HG02678 (cell line): ENCODE results near the gene TRAF3IP1.

Experiments
- ATAC-seq: cut with Tn5 transposase; IDR thresholded peaks from one replicate; pipeline ENCODE4 v1.9.1; 2021; ENCODE audit warnings: mild to moderate bottlenecking, moderate library complexity; ENCODE audit not compliant: unreplicated experiment

TRAF3IP1 gene

GRCh38 chr2:238423561-238424312 is 103.4 kb downstream of the TRAF3IP1 start:
- ATAC-seq: no peak

DNA sequence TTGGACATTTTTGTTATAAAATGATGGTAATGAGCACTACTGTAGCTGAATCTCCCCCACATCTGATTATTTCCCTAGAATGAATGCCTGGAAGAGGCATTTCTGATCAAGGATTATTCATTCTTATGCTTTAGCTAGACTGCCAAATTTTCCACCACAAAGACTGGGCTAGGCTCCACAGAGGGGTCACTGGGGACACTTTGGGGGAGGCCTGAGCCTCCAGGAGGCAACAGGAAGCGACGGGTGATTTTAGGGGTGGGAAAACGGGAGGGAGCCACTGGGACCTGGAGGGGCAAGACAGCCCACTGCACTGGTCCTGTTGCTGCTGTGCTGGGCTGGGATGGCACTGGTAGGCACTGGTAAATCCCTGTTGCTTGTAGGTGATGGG is 104.0 kb downstream of the TRAF3IP1 start:
- ATAC-seq: no peak

DNA sequence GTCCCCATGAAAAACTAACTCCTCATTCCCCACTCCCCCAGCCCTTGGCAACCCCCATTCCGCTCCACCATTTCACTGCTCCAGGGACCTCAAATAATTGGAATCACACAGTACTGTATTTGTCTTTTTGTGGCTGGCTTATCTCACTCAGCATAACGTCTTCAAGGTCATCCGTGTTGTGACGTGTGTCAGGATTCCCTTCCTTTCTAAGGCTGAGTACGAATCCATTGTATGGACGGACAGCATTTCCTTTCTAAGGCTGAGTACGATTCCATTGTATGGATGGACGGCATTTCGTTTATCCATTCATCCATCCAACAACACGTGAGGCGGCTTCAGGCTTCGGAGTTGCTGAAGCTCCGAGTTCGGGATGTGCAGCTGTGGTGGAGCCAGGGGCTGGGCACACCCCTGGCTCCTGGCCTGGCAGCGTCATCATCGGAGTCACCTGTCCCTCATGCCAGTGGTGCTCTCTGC is 105.2 kb downstream of the TRAF3IP1 start:
- no peak for ATAC-seq

- peak; percentile 10 for ATAC-seq
Measured at GRCh38 chr2:238425979-238426567, 105.8 kb downstream of the TRAF3IP1 start.

GRCh38 chr2:238426568-238427434 is 106.5 kb downstream of the TRAF3IP1 start, which contains the start of gene ASB1:
Gene ASB1, plus strand, starts transcription at chr2:238426927. Its CDS starts 144 bp downstream, at chr2:238427071.
- peak; percentile 84 for ATAC-seq

- peak; percentile 11 for ATAC-seq
Measured at GRCh38 chr2:238427435-238428162, 107.3 kb downstream of the TRAF3IP1 start.

DNA sequence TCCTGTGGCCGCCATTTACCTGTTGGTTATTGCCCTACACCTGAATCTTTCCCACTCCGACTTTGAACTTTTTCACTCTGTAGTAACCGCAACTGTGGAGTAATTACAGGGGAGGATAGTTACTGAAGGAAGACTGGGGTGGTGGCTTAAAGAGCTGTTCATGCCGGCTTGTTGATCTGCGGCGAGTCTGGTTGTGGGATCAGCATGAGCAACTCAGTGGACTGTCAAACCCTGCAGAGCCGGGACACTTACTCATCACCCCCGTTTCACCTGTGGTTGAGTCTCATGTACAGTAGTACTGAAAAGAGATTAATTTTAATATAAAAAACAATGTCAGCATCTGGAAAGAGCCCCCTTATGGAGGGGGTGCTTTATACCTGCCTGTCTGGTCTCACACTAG is 108.5 kb downstream of the TRAF3IP1 start:
- no peak for ATAC-seq

DNA sequence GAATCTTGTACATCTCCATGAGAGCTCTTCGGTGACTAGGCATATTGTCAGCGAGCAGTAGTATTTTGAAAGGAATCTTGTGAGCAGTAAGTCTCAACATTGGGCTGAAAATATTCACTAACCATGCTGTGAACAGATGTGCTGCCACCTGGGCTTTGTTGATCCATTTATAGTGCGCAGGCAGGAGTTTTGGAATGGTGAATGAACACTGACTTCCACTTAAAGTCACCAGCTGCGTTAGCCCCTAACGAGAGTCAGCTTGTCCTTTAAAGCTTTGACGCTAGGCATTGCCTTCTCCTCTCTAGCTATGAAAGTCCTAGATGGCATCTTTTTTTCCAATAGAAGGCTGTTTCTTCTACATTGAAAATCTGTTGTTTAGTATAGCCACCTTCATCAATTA is 110.5 kb downstream of the TRAF3IP1 start:
- ATAC-seq: no peak

GRCh38 chr2:238431456-238431855 is 111.1 kb downstream of the TRAF3IP1 start:
- ATAC-seq: no peak

DNA sequence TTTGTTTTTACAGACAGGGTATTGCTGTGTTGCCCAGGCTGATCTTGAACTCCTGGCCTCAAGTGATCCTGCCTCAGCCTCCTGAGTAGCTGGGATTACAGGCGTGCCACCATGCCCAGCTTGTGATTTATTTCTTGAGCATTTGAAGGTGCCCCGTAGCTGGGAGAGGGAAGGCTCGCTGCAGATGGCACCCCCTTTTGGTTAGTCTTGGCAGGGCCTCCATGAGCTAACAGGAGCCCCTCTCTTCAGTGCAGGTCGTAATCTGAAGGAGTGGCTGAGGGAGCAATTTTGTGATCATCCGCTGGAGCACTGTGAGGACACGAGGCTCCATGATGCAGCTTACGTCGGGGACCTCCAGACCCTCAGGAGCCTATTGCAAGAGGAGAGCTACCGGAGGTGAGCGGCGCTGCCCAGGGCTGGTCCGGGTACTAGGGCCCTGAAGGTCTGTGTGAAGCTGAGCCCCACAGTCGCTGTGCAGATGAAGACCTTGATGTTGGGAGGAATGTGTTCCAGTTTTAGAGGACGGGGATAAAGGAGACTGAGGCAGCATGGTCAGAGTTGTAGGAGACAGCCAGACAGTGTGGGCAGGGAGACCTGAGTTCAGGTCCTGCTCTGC is 113.1 kb downstream of the TRAF3IP1 start:
- ATAC-seq: no peak

GRCh38 chr2:238433941-238434845 is 113.9 kb downstream of the TRAF3IP1 start:
- no peak for ATAC-seq

- ATAC-seq: no peak
Measured at GRCh38 chr2:238434846-238435751, 114.8 kb downstream of the TRAF3IP1 start.

DNA sequence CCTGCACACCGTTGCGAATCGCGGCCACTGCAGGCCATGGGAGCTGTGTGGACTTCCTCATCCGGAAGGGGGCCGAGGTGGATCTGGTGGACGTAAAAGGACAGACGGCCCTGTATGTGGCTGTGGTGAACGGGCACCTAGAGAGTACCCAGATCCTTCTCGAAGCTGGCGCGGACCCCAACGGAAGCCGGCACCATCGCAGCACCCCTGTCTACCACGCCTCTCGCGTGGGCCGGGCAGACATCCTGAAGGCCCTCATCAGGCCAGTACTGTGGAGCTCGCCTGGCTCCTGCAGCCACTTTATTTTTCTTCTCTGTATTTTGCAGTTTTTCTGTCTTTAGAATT is 115.4 kb downstream of the TRAF3IP1 start:
- ATAC-seq: no peak

DNA sequence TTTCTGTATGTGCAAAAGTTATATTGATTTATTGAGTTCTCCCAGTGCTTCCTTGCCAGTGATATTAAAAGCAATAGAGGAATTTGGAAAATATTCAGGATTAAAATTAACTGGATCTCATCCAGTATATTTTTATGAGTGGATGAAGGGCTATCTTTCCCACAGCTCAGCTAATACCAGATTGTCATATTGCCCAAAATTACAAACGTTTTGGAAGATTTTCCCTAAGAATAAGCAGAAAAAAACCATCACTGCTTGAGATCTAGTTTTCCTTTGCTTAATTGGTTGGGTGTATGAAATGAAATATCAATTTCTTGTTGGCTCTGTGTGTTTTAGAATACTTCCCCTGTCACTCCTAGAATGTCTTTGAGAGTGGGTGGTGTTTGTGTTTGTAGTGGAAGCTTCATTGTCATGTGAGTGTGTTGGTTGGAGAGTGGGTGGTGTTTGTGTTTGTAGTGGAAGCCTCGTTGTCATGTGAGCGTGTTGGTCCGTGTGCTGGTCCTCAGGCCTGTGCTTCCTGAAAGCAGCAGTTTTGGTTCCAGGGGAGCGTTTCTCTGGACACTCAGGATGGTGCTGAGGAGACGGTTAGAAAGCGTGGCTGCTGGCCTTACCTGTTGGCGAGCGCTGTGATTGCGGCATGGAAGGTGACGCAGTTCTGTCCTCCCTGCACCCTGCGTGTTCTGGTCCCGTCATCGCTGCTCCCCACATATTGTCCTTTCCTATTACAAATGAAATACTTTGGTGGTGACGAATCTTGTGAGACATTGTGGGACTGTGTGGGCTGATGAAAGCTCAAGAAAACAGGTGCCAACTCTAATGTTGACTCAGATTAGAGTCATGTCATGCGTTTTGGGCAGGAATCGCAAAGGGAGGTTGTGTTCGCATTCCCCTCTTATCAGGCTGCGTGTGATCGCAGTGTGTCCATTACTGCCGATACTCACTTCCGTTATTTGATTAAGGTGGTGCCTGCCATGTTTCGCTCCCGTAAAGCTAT is 118.8 kb downstream of the TRAF3IP1 start:
- no peak for ATAC-seq

GRCh38 chr2:238439917-238440316 is 119.6 kb downstream of the TRAF3IP1 start:
- ATAC-seq: no peak

- no peak for ATAC-seq
Measured at GRCh38 chr2:238440331-238440730, 120.0 kb downstream of the TRAF3IP1 start.

- ATAC-seq: no peak
Measured at GRCh38 chr2:238440767-238441166, 120.4 kb downstream of the TRAF3IP1 start.
